ENCODE measurements around the gene CCT7.
A peak's percentile ranks its signal among the peaks of the same experiment; 100 is the strongest.

CCT7 gene

GRCh38 chr2:73237168-73237567 is 3.1 kb downstream of the CCT7 start:
- DNase-seq = no peak
- TF ChIP-seq GATA1 (IDR thresholded peaks at IDR 0.05; ENCODE audit: low read depth, low read length) (no peak), POLR2A (IDR thresholded peaks at IDR 0.05; ENCODE audit: low read length) (no peak)

GRCh38 chr2:73238149-73238548 is 4.0 kb downstream of the CCT7 start:
- DNase-seq = no peak

GRCh38 chr2:73238976-73239375 is 4.9 kb downstream of the CCT7 start:
- no peak for TF ChIP-seq POLR2A (IDR thresholded peaks at IDR 0.05; ENCODE audit: low read length)
- no peak for TF ChIP-seq GATA1 (IDR thresholded peaks at IDR 0.05; ENCODE audit: low read depth, low read length)
- DNase-seq = no peak

More at GRCh38 chr2:73238149-73238548, 4.0 kb downstream of the CCT7 start:
- TF ChIP-seq GATA1 (IDR thresholded peaks at IDR 0.05; ENCODE audit: low read depth, low read length) (no peak), POLR2A (IDR thresholded peaks at IDR 0.05; ENCODE audit: low read length) (no peak)

GRCh38 chr2:73239776-73240175 is 5.7 kb downstream of the CCT7 start:
- no peak for DNase-seq

GRCh38 chr2:73243884-73244570 is 9.9 kb downstream of the CCT7 start:
- no peak for TF ChIP-seq GATA1 (IDR thresholded peaks at IDR 0.05; ENCODE audit: low read depth, low read length)
- no peak for TF ChIP-seq POLR2A (IDR thresholded peaks at IDR 0.05; ENCODE audit: low read length)
- peak; percentile 33 to 71 for DNase-seq

More at GRCh38 chr2:73239776-73240175, 5.7 kb downstream of the CCT7 start:
- no peak for TF ChIP-seq GATA1 (IDR thresholded peaks at IDR 0.05; ENCODE audit: low read depth, low read length)
- no peak for TF ChIP-seq POLR2A (IDR thresholded peaks at IDR 0.05; ENCODE audit: low read length)

- DNase-seq = no peak
These were observed 10.5 kb downstream of the CCT7 start for GRCh38 chr2:73244580-73244979.

GRCh38 chr2:73246850-73247249 is 12.7 kb downstream of the CCT7 start:
- TF ChIP-seq GATA1 (IDR thresholded peaks at IDR 0.05; ENCODE audit: low read depth, low read length) (no peak), POLR2A (IDR thresholded peaks at IDR 0.05; ENCODE audit: low read length) (no peak)
- DNase-seq = peak in 1 of 2 experiments; percentile 25

More at GRCh38 chr2:73244580-73244979, 10.5 kb downstream of the CCT7 start:
- TF ChIP-seq POLR2A (IDR thresholded peaks at IDR 0.05; ENCODE audit: low read length) (no peak), GATA1 (IDR thresholded peaks at IDR 0.05; ENCODE audit: low read depth, low read length) (no peak)

GRCh38 chr2:73249636-73250035 is 15.5 kb downstream of the CCT7 start:
- TF ChIP-seq POLR2A (IDR thresholded peaks at IDR 0.05; ENCODE audit: low read length) = no peak
- no peak for TF ChIP-seq GATA1 (IDR thresholded peaks at IDR 0.05; ENCODE audit: low read depth, low read length)
- no peak for DNase-seq

GRCh38 chr2:73250872-73251846 is 17.1 kb downstream of the CCT7 start:
- TF ChIP-seq GATA1 (IDR thresholded peaks at IDR 0.05; ENCODE audit: low read depth, low read length) (no peak), POLR2A (IDR thresholded peaks at IDR 0.05; ENCODE audit: low read length) (no peak)
- DNase-seq = no peak

- no peak for TF ChIP-seq GATA1 (IDR thresholded peaks at IDR 0.05; ENCODE audit: low read depth, low read length)
- TF ChIP-seq POLR2A (IDR thresholded peaks at IDR 0.05; ENCODE audit: low read length) = no peak
- DNase-seq = no peak
These were observed 18.3 kb downstream of the CCT7 start for GRCh38 chr2:73252238-73253027.

- DNase-seq = no peak
- TF ChIP-seq POLR2A (IDR thresholded peaks at IDR 0.05; ENCODE audit: low read length) (no peak), GATA1 (IDR thresholded peaks at IDR 0.05; ENCODE audit: low read depth, low read length) (no peak)
These were observed 19.3 kb downstream of the CCT7 start for GRCh38 chr2:73253400-73253799.

- no peak for DNase-seq
- TF ChIP-seq POLR2A (IDR thresholded peaks at IDR 0.05; ENCODE audit: low read length) (no peak), GATA1 (IDR thresholded peaks at IDR 0.05; ENCODE audit: low read depth, low read length) (no peak)
These were observed 19.8 kb downstream of the CCT7 start for GRCh38 chr2:73253901-73254300.

- TF ChIP-seq POLR2A (IDR thresholded peaks at IDR 0.05; ENCODE audit: low read length) = no peak
- TF ChIP-seq GATA1 (IDR thresholded peaks at IDR 0.05; ENCODE audit: low read depth, low read length) = no peak
- no peak for DNase-seq
These were observed 20.4 kb downstream of the CCT7 start for GRCh38 chr2:73254343-73255006.

Measured in erythroblast (primary cell).